Stimulated activated CD4-positive, alpha-beta T cell treated with anti-CD3 and anti-CD28 coated beads, Interleukin-4, amount 100 ng/mL, for 1 hour (primary cell): Measurements from ENCODE around the gene CDC42BPA.
A peak's percentile ranks its signal among the peaks of the same experiment; 100 is the strongest.
"Not testable (repeated sequence)": the region's sequence is repeated elsewhere in the genome, so short reads cannot be mapped to it uniquely, and the experiment has no call there.

ENCODE experiments used
- DNase-seq: peaks from one replicate; pipeline ENCODE4 v3.0.0-alpha.2; 2020

CDC42BPA gene

GRCh38 chr1:227058321-227058751, 260.0 kb downstream of the CDC42BPA start:
- no peak for DNase-seq

GRCh38 chr1:227049253-227049652, 269.0 kb downstream of the CDC42BPA start:
- DNase-seq, result no peak

GRCh38 chr1:227043755-227044154, 274.5 kb downstream of the CDC42BPA start:
- no peak for DNase-seq

GRCh38 chr1:227042292-227042691, 276.0 kb downstream of the CDC42BPA start:
- no peak for DNase-seq

DNA sequence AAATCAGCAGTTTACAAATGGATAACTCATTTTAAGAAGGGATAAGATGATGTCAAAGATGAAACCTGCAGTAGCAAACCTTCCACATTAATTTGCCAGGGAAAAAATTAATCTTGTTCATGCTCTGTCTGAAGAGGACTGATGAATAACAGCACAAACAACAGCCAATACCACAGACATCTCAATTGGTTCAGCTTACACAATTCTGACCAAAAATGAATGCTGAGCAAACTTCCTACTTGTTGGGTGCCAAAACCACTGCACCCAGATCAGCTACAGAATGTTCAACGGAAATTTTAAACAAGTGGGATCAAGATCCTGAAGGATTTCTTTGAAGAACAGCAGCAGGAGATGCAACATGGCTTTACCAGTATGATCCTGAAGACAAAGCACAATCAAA, 279.9 kb downstream of the CDC42BPA start:
- DNase-seq, result no peak

DNA sequence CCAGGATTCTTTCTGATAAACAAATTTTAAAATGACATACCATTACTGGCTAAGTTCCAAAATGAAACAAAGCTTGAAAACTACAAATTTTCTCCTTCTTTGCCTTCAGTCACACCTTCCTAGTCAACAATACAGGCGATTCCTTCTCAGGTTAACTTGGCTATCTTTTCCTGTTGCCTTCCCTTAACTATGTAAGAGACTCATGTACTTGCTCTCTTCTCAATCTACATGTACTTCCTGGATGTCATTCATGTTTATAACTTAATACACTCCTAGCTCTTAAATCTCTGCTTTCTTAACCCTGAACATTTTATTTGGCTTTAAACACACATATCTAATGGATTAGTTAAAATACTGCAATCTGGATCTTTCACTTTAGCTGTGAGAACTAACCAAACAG, 281.2 kb downstream of the CDC42BPA start:
- DNase-seq, result no peak

GRCh38 chr1:227035316-227035715, 283.0 kb downstream of the CDC42BPA start:
- DNase-seq, result no peak

DNA sequence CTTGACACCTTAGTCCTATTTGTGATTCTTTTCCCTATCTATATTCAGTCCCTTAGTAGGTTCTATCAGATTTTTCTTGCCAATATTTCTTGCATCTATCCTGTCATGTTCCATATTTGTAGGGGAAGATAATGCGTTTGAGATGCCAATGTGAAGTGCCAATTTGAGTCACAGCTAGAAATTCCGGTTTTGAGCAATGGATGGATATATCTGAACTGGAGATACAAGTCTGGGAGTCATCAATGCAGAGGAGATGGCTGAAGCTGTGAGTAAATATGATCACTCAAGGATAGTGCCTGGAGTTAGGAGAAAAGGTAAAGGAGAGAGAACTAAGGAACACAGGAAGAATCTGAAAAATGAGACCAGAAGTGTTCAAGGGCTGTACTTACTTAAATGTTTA, 284.4 kb downstream of the CDC42BPA start:
- no peak for DNase-seq

DNA sequence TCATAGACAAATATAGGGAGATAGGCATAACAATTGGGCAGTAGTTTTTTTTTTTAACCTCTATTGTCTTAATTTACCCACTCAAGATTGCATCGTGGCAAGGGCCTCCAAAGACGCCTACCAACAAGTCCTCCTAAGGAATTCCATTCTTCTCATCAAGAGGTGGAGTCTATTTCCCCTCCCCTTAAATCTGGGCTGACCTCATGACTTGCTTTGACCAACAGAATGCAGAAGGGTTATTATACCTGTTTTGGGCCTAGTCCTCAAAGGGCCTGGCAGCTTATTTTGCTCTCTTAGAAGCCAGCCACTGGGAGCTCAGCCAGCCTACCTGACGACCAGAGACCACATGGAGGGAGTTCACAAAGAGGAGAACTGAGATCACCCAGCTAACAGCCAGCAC, 285.9 kb downstream of the CDC42BPA start:
- no peak for DNase-seq

- no peak for DNase-seq
Measured at GRCh38 chr1:227016990-227017389, 301.3 kb downstream of the CDC42BPA start.

- DNase-seq, result no peak
Measured at GRCh38 chr1:227010645-227011044, 307.6 kb downstream of the CDC42BPA start.

GRCh38 chr1:227009937-227010336, 308.4 kb downstream of the CDC42BPA start:
- DNase-seq, result no peak

DNA sequence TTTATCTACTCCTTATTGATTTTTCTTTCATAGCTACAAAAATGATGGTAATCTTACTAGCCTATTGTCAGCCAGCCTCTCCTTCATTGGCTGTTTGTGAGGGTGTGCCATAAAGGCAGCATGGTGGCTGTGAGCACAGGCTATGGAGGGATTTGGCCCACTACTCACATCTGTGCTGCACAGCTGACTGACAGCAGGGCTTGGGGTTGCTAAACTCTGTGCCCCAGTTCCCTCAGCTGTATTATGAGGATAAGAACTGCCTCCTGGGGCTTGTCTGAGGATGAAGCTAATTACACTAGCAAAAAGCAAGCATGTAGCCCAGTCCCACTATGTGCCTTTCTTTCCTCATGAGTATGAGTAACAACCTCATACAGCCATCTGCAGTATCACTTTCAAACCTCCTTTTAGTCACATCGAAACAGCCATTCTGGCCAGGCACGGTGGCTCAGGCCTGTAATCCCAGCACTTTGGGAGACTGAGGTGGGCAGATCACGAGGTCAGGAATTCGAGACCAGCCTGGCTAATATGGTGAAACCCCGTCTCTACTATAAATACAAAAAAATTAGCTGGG, 312.0 kb downstream of the CDC42BPA start:
- no peak for DNase-seq

GRCh38 chr1:227004796-227005195, 313.5 kb downstream of the CDC42BPA start:
- no peak for DNase-seq

GRCh38 chr1:227003165-227003564, 315.1 kb downstream of the CDC42BPA start:
- DNase-seq, result no peak

DNA sequence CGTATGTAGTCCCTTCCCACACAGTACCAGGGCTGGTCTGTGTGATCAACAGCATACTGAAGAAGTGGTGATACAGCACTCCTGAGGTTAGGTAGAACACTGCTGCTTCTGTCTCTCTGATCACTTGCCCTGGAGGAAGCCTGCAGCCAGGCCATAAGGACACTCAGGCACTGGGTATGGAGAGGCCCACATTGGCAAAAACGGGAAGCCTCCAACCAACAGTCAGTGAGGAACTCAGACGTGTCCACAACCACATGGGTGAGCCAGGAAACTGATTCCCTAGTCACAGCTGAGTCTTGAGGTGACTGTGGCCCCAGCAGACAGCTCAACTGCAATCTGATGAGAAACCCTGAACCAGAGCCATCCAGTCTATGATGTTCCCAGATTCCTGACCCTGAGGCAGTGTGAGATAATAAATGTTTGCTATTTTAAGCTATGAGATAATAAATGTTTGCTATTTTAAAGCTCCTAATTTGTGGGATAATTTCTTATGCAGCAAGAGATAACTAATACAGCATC, 315.7 kb downstream of the CDC42BPA start:
- DNase-seq, result no peak

DNA sequence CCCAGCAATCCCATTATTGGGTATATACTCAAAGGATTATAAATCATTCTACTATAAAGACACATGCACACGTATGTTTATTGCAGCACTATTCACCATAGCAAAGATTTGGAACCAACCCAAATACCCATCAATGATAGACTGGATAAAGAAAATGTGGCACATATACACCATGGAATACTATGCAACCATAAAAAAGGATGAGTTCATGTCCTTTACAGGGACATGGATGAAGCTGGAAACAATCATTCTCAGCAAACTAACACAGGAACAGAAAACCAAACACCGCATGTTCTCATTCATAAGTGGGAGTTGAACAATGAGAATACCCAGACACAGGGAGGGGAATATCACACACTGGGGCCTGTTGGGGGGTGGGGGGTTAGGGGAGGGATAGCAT, 318.7 kb downstream of the CDC42BPA start:
- not testable (repeated sequence) for DNase-seq

DNA sequence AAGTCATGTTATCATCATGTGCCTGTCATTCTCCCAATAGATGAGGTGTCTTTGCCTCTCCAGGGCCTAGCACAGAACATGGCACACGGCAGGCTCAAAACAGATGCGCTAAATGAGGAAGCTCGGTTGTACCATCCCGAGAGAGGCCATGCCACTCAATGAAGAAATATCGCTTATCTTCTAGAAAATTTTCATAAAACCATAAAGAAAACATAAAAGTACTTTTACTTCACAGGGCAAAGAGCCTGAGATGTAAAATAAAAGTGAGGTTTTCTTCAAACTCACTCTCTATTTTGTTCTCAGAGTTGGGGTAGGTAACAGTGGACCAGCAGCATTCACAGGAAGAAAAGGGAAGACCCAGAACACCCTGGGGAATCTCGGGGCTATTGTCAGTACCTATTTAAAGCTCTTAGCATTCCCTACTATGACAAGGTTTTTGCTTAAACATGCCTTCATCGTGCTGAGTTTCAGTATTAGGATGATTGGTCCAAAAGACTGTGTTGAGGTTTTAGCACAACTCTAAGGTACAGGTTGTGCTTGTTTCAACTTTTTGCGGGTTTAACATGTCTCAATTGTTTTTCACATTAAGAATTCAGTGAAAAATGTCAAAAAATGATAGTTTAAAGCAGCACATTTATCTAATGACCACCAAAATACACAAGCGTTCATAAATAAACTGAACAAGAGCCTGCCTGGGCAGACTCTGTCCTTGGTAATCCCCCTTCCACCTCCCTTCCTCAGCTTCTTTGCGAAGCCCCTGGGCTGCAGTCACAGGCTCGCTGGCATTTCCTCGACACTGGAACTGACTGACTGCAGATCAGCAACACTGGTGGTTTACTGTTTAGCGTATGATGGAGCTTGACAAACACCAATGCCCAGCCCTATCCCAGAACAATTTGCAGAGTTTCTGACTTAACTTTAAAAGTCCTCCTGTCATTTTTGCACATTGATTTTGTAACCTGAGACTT, 322.6 kb downstream of the CDC42BPA start:
- DNase-seq, result no peak

DNA sequence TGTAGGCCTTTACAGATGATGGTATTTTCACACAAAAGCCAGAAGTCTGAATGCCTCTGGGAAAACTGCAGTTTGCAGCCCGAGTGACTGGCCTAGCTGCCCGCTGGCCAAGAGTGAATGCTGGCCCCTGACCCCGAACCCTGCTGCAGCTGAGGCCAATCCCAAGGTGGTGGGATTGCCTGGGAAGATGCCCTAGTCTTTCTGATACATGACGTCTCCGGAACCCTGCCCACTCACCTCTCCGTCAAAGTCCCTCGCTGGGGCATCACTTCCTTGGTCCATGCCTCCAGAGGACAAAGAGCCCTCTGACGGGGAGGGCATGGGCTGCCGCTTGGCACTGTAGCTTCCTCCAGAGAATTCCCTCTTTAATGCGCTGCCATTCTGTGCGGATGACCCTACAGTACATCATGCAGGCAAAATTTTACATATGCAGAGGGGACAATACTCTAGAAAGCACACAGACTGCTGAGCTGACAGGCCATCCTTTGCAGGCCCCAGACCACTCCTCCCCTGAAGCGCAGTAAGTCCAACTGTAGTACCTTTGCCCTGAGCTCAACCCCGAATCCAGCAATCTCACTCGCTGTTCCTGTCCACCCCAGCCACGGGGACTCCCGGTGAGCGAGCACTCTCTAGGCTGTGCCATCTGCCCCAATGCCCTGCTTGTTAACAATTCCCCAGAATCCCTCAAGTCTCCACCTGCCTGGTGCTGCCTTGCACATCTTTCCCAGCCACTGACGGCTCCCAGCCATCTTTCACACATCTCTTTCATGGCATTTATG, 323.5 kb downstream of the CDC42BPA start:
- DNase-seq, result no peak

DNA sequence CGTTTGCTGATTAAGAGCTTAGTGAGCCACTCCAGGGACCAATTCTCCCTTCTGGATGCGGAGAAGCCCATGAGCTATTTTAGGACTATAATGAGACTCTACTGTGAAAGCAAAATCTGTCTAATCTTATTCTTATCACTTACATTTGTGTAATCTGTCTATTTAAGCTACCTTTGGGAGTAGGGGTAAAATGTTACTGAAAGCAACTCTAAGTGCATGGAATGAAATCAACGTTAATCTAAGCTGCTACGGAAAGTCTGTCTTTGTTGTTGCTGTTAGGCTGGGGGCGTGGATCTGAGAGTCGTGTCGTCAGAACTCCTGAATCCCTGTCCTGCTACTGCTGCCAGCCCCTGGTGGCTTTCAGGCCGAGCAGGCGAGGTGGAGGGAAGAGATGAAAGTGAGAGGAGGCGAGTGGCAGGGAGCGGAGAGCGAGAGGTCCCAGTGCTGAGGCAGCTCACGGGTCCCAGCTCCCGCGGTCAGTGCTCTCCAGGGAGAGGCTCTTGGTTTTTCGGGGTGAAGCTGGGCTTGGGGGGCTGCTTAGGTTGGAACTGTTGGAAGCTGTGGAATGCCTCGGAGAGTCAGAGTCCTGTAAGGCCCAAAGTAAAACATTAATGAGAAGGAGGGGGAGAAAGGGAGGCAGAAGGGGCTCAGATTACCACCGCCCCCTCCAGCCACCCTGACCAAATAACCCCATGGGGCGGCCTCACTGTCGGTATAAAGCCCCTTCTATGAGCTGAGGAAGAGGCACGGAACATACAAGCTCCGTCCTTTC, 324.3 kb downstream of the CDC42BPA start:
- DNase-seq, result no peak

- DNase-seq, result no peak
Measured at GRCh38 chr1:226991920-226992319, 326.4 kb downstream of the CDC42BPA start.

DNA sequence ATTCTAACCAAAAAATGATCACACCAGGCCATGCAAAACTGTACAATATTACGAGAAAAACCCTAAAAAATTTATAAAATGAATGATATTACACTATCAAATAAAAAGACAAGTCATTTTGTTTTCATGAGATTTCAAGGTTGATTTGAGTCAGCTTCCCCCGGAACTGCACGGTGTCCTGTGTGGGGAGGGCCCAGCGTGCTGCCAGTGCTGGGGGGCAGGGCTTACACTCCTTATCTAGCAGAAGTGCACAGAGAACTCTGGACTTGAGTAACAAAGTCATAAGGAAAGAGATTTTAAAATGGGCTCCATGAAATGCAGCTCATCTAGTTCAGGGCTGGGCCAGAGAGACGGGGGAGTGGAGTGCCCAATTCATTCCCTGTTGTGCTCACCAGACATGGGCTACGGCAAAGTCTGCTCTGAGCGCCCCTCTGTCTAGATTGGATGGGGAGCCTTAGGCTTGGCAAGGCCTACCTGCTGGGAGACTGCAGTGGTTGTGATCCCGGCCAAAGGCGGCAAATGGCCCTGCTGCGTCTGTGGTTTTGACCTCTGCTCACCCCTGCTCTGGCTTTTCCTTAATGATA, 328.1 kb downstream of the CDC42BPA start:
- DNase-seq, result peak; percentile 54
